Neural cell (in vitro differentiated cells): ENCODE measurements around the gene C3.
"Not testable (repeated sequence)": the region's sequence is repeated elsewhere in the genome, so short reads cannot be mapped to it uniquely, and the experiment has no call there.

Experiments
- CTCF ChIP-seq: fragments of 450-650 bp; IDR thresholded peaks from 2 replicates; pipeline ENCODE4 v1.5.1; 2014; ENCODE audit warnings: antibody characterized with exemption, mild to moderate bottlenecking, moderate library complexity; ENCODE audit not compliant: poor library complexity, severe bottlenecking
- EP300 ChIP-seq: fragments of 450-650 bp; conservative IDR thresholded peaks from 2 replicates; pipeline ENCODE4 v1.6.1; 2014; ENCODE audit warnings: antibody characterized with exemption, mild to moderate bottlenecking, moderate library complexity; ENCODE audit not compliant: poor library complexity, severe bottlenecking
- EZH2 ChIP-seq: fragments of 200-600, 300-800 bp; shearing (Covaris generic), sonication (generic); IDR thresholded peaks from 2 replicates; pipeline ENCODE4 v1.6.1; 2014; ENCODE audit warnings: antibody characterized with exemption, low read length, borderline replicate concordance, mild to moderate bottlenecking; ENCODE audit not compliant: insufficient read depth, poor library complexity, severe bottlenecking
- MXI1 ChIP-seq: fragments of 450-650 bp; conservative IDR thresholded peaks from 2 replicates; pipeline ENCODE4 v1.6.1; 2014; ENCODE audit warnings: antibody characterized with exemption, mild to moderate bottlenecking; ENCODE audit not compliant: poor library complexity, severe bottlenecking
- POLR2AphosphoS5 ChIP-seq: IDR thresholded peaks from 2 replicates; pipeline ENCODE4 v1.6.1; 2012
- RAD21 ChIP-seq: fragments of 450-650 bp; conservative IDR thresholded peaks from 2 replicates; pipeline ENCODE4 v1.6.1; 2014; ENCODE audit warnings: antibody characterized with exemption, mild to moderate bottlenecking, moderate library complexity
- SMC3 ChIP-seq: fragments of 450-650 bp; conservative IDR thresholded peaks from 2 replicates; pipeline ENCODE4 v1.6.1; 2014; ENCODE audit warnings: antibody characterized with exemption, mild to moderate bottlenecking, moderate library complexity; ENCODE audit not compliant: poor library complexity
- TAF1 ChIP-seq: IDR thresholded peaks from 2 replicates; pipeline ENCODE4 v1.6.1; 2012; ENCODE audit warnings: low read depth

GRCh38 chr19:6633456-6633813 lies 87.0 kb downstream of the C3 start:
- not testable (repeated sequence) for TF ChIP-seq CTCF, RAD21, TAF1, EP300, POLR2AphosphoS5, MXI1, SMC3, EZH2
